HepG2 (cell line): ENCODE measurements around the gene SPG7. TPM values are rescaled to one million over a fixed set of nuclear protein-coding genes. Genes with fewer than 3 reads are reported as not detected.

Experiments used
- GABPA ChIP-seq, 2 experiments: IDR thresholded peaks; 2 replicates each; pipeline ENCODE4 v1.6.1; 2011 to 2016; ENCODE audit warnings: low read depth in 2 of 2, low read length in 1 of 2, missing biosample characterization in 1 of 2, missing genetic modification characterization in 1 of 2
- KDM5B ChIP-seq: sonication (generic); formaldehyde crosslinking; IDR thresholded peaks from 2 replicates; pipeline ENCODE4 v1.4.0; 2020; ENCODE audit warnings: missing genetic modification reagents, mild to moderate bottlenecking, borderline replicate concordance
- MEIS1 ChIP-seq: sonication (generic); formaldehyde crosslinking; IDR thresholded peaks from 2 replicates; pipeline ENCODE4 v1.9.0; 2021; ENCODE audit warnings: mild to moderate bottlenecking, missing genetic modification reagents, moderate library complexity, borderline replicate concordance
- NKX3-1 ChIP-seq: sonication (generic); formaldehyde crosslinking; IDR thresholded peaks from 2 replicates; pipeline ENCODE4 v1.5.0; 2020; ENCODE audit warnings: missing genetic modification reagents
- XRCC5 ChIP-seq: fragments of 200-400 bp; formaldehyde crosslinking; optimal IDR thresholded peaks from 2 replicates; pipeline ENCODE3; 2017; ENCODE audit warnings: mild to moderate bottlenecking, low read length
- ZNF317 ChIP-seq: sonication (generic); formaldehyde crosslinking; IDR thresholded peaks from 2 replicates; pipeline ENCODE4 v1.5.0; 2020; ENCODE audit warnings: mild to moderate bottlenecking, missing genetic modification reagents
- ZNF446 ChIP-seq: sonication (generic); formaldehyde crosslinking; IDR thresholded peaks from 2 replicates; pipeline ENCODE4 v1.5.0; 2020; ENCODE audit warnings: mild to moderate bottlenecking, missing genetic modification reagents
- ZNF674 ChIP-seq: sonication (generic); formaldehyde crosslinking; IDR thresholded peaks from 2 replicates; pipeline ENCODE4 v1.5.0; 2020; ENCODE audit warnings: low read depth, mild to moderate bottlenecking, missing genetic modification reagents
- ZSCAN21 ChIP-seq: sonication (generic); formaldehyde crosslinking; IDR thresholded peaks from 2 replicates; pipeline ENCODE4 v1.8.0; 2022; ENCODE audit warnings: mild to moderate bottlenecking, missing genetic modification reagents, moderate library complexity, borderline replicate concordance
- polyA plus RNA-seq, 8 experiments: library from polyadenylated mRNA; depleted of rRNA in 3 of 8; stranded (reverse) in 7 of 8; unstranded in 1 of 8; fragments of >200 nt; fragmentation: Illumina TruSeq in 4 of 8; extraction: Trizol in 4 of 8; gene quantifications; 2 replicates each; pipeline versions ENCODE4 v1.2.1 to v1.2.3, GENCODE V29; 2011 to 2016; ENCODE audit warnings: low read depth in 4 of 8, missing spikeins in 1 of 8, mixed read lengths in 1 of 8; ENCODE audit not compliant: insufficient read depth in 1 of 8
- total RNA-seq, 5 experiments: library from RNA; depleted of rRNA; stranded (reverse); fragments of >200 nt; fragmentation: Illumina TruSeq; extraction: Trizol; gene quantifications; 2 replicates each; pipeline ENCODE4 v1.2.3, GENCODE V29; 2016; ENCODE audit warnings: low read depth in 1 of 5
- TF ChIP-seq, protein P1 (sequence below): IDR thresholded peaks from 2 replicates; pipeline ENCODE4 v1.6.1; 2016; ENCODE audit warnings: low read depth
- TF ChIP-seq, protein P2 (sequence below): sonication (generic); formaldehyde crosslinking; IDR thresholded peaks from 2 replicates; pipeline ENCODE4 v1.5.1; 2020; ENCODE audit warnings: mild to moderate bottlenecking, missing genetic modification reagents
- TF ChIP-seq, protein P3 (sequence below): IDR thresholded peaks from 2 replicates; pipeline ENCODE4 v1.6.1; 2016; ENCODE audit warnings: missing compliant biosample characterization, missing genetic modification reagents, borderline replicate concordance
- TF ChIP-seq, protein P4 (sequence below): sonication (generic); formaldehyde crosslinking; IDR thresholded peaks from 2 replicates; pipeline ENCODE4 v1.4.0; 2020; ENCODE audit warnings: missing genetic modification reagents

The SPG7 gene
- total and polyA plus RNA-seq, 2 of the 13 experiments (the other 11 are each of a cell fraction or from before 2014, with no cell fraction given): 66.0 to 136 TPM

DNA sequence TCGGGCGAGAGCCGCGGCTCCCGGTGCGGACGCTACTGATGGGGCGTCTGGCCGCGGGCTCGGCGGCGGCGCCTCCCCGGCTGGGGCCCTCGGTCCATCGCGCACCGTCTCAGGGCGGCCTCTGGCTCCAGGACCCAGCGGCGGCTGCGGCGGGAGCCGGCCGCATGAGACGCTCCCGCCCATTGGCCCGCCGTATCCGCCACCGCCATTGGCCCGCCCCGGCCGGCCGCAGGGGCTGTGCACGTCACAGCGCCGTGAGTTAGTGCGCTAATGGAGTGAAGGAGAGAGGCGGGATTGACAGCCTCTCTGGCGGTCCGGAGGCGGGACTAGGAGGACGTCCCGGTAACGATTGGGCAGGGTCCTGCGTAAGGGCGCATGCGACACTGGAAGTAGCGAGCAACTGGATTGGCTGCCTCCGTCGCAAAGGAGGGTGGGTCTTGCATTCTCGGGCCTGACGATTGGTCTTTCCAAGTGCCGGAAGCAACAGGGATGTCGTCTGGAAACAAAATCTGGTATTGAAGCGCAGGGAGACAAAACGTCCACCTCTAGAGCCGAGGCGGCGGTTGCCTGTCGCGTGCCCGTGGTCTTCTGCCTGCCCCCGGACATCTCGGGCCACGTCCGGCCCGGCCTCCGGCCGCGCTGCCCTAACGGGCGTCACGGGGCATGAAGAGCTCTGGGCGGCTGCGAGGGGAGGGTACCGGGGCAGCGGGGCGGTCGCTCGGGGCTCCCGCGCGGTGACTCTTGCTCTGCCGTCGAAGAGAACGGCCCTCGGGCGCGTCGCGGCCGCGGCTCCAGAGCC lies 17.6 kb upstream of the SPG7 start, which contains the start of gene ANKRD11 (continued):
- TF ChIP-seq, protein P1, sequence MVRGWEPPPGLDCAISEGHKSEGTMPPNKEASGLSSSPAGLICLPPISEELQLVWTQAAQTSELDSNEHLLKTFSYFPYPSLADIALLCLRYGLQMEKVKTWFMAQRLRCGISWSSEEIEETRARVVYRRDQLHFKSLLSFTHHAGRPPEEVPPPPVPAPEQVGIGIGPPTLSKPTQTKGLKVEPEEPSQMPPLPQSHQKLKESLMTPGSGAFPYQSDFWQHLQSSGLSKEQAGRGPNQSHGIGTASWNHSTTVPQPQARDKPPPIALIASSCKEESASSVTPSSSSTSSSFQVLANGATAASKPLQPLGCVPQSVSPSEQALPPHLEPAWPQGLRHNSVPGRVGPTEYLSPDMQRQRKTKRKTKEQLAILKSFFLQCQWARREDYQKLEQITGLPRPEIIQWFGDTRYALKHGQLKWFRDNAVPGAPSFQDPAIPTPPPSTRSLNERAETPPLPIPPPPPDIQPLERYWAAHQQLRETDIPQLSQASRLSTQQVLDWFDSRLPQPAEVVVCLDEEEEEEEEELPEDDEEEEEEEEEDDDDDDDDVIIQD: 0 out of 2 replicates have a peak, but pooled peaks have one; percentile 33
- no peak for TF ChIP-seq ZNF446 (CRISPR knock-in tag)
- TF ChIP-seq, protein P2, sequence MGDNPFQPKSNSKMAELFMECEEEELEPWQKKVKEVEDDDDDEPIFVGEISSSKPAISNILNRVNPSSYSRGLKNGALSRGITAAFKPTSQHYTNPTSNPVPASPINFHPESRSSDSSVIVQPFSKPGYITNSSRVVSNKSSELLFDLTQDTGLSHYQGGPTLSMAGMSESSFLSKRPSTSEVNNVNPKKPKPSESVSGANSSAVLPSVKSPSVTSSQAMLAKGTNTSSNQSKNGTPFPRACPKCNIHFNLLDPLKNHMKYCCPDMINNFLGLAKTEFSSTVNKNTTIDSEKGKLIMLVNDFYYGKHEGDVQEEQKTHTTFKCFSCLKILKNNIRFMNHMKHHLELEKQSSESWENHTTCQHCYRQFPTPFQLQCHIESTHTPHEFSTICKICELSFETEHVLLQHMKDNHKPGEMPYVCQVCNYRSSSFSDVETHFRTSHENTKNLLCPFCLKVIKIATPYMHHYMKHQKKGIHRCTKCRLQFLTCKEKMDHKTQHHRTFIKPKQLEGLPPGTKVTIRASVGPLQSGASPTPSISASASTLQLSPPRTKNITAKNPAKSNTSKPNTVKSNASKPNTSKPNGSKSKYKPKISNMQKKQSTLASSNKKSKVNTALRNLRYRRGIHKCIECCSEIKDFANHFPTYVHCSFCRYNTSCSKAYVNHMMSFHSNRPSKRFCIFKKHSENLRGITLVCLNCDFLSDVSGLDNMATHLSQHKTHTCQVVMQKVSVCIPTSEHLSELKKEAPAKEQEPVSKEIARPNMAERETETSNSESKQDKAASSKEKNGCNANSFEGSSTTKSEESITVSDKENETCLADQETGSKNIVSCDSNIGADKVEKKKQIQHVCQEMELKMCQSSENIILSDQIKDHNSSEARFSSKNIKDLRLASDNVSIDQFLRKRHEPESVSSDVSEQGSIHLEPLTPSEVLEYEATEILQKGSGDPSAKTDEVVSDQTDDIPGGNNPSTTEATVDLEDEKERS (CRISPR knock-in tag): peak; percentile 45; the same call in 1 of the 2 replicates
- peak; percentile 83; the same call in 1 of the 2 replicates for TF ChIP-seq KDM5B (CRISPR knock-in tag)
- TF ChIP-seq ZNF317 (CRISPR knock-in tag): 0 out of 2 replicates have a peak, but pooled peaks have one; percentile 38
- TF ChIP-seq, protein P3, sequence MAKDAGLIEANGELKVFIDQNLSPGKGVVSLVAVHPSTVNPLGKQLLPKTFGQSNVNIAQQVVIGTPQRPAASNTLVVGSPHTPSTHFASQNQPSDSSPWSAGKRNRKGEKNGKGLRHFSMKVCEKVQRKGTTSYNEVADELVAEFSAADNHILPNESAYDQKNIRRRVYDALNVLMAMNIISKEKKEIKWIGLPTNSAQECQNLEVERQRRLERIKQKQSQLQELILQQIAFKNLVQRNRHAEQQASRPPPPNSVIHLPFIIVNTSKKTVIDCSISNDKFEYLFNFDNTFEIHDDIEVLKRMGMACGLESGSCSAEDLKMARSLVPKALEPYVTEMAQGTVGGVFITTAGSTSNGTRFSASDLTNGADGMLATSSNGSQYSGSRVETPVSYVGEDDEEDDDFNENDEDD (CRISPR knock-in tag): peak; percentile 39; the same call in 1 of the 2 replicates
- TF ChIP-seq GABPA (IDR thresholded peaks at IDR 0.05; ENCODE audit: low read depth, low read length): no peak; the same call in 1 of the 2 replicates
- TF ChIP-seq GABPA (CRISPR knock-in tag; IDR thresholded peaks at IDR 0.05; ENCODE audit: low read depth): peak; percentile 70
- peak; percentile 74; the same call in 1 of the 2 replicates for TF ChIP-seq ZNF674 (CRISPR knock-in tag)
- TF ChIP-seq XRCC5: peak; percentile 83
- TF ChIP-seq ZSCAN21 (CRISPR knock-in tag): peak; percentile 47; the same call in 1 of the 2 replicates
- peak; percentile 92; the same call in 1 of the 2 replicates for TF ChIP-seq MEIS1
- TF ChIP-seq, protein P4, sequence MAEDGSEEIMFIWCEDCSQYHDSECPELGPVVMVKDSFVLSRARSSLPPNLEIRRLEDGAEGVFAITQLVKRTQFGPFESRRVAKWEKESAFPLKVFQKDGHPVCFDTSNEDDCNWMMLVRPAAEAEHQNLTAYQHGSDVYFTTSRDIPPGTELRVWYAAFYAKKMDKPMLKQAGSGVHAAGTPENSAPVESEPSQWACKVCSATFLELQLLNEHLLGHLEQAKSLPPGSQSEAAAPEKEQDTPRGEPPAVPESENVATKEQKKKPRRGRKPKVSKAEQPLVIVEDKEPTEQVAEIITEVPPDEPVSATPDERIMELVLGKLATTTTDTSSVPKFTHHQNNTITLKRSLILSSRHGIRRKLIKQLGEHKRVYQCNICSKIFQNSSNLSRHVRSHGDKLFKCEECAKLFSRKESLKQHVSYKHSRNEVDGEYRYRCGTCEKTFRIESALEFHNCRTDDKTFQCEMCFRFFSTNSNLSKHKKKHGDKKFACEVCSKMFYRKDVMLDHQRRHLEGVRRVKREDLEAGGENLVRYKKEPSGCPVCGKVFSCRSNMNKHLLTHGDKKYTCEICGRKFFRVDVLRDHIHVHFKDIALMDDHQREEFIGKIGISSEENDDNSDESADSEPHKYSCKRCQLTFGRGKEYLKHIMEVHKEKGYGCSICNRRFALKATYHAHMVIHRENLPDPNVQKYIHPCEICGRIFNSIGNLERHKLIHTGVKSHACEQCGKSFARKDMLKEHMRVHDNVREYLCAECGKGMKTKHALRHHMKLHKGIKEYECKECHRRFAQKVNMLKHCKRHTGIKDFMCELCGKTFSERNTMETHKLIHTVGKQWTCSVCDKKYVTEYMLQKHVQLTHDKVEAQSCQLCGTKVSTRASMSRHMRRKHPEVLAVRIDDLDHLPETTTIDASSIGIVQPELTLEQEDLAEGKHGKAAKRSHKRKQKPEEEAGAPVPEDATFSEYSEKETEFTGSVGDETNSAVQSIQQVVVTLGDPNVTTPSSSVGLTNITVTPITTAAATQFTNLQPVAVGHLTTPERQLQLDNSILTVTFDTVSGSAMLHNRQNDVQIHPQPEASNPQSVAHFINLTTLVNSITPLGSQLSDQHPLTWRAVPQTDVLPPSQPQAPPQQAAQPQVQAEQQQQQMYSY (CRISPR knock-in tag): no peak; the same call in none of the 2 replicates
- peak; percentile 39; the same call in 1 of the 2 replicates for TF ChIP-seq NKX3-1 (CRISPR knock-in tag)
